T-helper 9 cell (primary cell): ENCODE results near the gene GRB10.
"Not testable (repeated sequence)": the region's sequence is repeated elsewhere in the genome, so short reads cannot be mapped to it uniquely, and the experiment has no call there.

Source experiments
- DNase-seq: peaks from one replicate; pipeline ENCODE4 v3.0.0-alpha.2; 2020

Gene GRB10

DNA sequence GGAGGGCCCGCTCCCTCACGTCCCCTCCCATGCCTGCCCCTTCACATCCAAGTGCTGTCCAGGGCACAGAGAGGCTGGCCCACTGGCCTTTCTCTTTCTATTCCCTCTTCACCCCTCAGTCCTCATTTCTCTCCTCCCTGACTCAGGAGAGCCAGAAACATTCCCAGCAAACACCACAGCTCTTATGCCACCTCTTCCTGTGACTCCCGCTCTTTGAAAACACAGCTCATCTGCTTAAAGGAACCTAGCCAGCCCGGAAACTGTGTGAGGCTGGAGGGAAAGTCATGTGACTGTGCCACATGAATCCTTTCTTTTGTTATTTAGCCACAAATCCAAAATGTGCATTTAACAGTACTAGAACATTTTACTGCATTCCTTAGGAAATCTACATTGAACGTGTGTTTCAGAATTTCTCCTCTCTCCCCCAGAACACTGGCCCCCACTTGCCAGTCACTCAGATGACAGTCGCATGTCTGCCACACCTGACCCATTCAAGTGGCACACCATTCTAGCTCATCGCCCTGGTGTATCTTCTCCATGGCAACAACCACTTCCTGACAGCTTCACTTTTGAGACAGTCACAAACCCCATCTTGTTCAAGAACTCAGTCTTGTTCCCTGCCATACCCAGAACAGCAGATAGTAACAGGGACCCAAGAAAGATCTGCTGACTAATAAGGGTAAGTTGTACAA lies 42.8 kb downstream of the GRB10 start:
- peak; percentile 26 for DNase-seq

DNA sequence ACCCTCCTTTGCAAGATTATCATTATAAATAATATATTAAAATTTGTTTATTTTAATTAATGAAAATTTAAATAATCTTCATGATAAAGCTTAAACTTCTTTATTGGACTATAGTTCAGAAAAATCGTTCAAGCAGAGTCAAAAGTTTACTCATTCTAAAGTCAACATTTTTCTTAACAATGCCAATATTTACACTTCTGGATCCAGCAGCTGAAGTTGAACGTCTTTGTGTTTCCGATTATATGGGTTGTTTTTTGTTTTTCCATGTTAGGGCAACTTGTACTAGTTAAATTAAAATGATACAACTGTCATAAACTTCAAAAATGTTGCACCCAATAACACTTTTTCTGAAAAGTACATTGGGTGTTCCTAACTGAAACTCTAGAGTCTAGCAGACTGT lies 43.8 kb downstream of the GRB10 start:
- no peak for DNase-seq

DNA sequence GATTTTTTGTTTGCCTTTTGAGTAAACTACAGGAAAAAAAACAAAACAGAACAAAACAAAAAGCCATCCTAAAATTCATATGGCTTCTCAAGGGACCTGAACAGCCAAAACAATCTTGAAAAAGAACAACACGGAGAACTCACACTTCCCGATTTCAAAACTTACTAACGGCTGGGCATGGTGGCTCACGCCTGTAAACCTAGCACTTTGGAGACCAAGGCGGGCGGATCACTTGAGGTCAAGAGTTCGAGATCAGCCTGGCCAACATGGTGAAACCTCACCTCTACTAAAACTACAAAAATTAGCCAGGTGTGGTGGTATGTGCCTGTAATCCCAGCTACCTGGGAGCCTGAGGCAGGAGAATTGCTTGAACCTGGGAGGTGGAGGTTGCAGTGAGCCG lies 46.9 kb downstream of the GRB10 start:
- not testable (repeated sequence) for DNase-seq

DNA sequence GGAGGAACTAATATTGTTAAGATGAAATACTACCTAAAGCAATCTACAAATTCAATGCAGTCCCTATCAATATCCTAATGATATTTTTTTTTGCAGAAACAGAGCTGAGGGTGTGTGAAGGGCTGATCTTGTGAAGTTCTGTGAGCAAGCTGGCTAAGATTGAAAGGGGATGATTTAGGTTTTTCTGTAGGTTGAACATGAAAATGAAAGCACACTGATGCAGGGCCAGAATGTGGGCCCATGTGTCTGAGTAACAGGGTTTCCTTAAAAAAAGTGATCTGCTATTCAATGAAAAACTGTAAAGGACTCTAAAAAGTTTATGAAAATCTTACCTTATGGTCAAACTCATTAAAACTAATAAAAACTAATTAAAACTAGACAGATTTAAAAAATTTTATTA lies 47.4 kb downstream of the GRB10 start:
- no peak for DNase-seq

DNA sequence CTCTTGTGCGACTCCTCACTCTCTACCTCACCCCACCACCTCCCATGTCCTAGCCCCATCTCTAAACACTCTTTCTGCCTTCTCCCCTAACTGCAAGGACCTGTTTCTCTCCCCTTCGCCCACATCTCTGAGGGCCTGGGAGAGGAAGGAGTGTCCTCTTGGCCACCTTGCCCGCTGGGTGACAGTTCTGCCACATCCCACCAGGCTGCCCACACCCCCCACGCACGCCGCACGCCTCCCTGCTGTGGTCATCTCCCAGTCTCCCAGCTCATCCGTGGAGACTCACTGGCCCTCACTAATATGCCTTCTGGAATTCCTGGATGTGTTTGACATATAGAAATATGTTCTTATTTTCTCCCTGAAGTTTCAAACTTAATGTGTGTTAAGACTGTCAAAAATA lies 48.5 kb downstream of the GRB10 start:
- no peak for DNase-seq

DNA sequence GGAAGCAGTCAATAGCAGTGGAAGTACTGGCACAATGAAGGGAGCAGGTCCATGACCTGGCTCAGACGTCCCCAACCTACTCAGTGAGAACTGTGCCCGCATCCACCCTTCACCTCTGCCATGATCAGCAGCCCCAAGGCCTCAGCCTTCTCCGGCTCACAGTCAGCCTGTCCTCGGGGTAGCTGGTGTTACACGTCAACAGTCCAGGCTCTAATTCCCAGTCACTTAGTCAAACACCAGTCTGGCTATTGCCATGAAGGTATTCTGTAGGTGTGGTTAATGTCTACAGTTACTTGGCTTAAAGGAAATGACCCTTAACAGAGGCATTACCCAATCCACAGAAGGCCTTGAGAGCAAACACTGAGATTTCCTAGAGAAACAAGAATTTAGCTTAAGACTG lies 49.1 kb downstream of the GRB10 start:
- DNase-seq: no peak

DNA sequence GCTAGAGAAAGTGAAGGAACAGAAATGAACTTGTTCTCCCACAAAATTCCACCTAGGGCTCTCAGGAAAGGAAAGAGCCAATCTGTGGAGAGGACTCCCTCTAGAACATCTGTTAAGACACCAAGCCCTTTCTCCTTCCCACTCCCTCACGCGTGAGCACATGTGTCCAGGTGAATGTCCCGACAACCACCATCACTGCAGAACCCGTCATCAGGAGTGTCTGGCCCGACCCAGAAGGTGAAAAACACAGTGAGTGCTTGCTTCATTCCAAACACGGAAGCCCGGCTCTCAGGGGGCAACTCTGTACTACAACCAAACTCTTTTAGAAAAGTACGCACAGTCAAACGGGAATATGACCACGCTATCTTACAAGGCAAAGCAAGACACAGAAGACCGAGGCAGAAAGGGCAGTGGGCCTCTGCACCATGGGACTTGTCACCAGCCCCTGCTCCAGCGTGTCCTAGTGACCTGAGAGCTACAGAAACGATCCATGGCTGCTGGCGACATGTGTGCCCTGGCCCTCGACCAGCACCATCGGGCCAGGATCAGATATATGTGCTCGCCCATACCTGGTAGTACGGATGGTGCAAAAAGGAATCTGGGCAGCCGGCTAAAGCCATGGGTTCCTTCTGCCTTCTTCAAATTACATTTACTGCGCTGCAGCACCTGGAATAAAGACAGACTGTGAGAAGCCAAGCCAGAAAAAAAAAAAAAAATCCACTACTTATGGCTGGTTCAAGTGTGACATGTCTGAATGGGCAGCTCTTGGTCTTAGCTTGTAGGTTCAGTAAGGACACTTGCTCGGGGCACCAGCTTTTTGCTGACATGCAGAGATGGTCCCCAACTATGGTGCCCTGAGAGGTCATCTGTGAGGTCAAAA lies 50.8 kb downstream of the GRB10 start:
- no peak for DNase-seq

DNA sequence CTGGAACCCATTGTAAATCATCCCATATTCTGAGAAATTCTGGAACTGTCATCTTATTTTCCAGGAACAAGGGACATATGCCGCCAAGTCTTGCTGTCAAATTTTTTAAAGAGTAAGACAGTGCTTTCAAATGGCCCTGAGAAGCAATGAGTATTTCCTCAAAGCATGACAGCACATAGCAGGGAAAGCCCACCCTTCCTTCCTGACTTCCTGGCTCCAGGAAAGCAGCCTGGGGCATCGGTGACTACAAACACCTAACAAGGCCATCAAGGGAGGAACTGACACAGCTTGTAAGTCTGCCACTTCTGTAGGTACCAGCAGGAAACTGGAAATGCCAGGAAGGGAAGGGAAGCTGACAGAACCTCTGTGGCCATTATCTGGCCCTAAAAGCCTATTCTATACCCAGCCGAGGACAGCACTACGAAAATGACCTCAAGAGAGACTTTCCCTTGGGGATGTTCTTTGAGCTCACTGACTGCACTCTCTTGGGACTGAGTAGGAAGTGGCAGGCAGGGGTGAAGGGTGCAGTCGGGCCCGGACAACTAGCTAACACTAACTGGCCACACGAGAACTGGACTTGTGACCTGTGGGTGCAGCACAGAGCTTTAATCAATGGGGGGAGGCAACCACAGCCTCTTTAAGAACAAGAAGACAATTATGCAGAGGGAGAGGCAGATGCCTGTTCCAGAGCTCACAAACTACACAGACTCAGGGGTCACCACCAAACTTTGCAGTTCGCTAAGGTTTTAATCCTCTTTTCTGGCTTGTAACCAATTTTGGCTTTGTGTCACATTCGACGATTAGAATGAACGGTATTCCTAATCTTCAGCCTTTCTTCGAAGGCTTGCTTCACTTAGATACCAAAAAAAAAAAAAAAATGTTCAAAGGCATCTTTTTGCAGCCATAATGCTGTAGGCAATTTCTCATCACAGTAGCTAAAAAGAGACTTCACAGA lies 52.0 kb downstream of the GRB10 start:
- DNase-seq: no peak

DNA sequence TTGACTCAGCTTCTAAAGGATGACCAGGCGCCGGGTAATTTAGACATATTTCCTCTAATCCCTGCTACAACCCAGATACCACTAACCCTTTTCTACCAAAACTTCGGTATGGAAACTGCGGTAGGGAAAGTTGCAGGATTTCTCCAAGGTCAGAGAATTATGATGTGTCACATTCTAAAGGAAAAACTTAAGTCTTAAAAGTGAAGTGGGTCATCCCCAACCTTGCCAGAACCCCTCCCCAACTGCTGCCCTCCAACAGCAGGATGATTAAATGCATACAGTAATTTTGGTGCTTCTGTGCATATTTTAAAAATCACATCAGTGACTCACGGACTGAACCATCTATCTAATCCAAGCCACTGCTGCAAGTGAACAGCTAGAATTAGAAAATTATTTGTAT lies 52.7 kb downstream of the GRB10 start:
- DNase-seq: no peak

DNA sequence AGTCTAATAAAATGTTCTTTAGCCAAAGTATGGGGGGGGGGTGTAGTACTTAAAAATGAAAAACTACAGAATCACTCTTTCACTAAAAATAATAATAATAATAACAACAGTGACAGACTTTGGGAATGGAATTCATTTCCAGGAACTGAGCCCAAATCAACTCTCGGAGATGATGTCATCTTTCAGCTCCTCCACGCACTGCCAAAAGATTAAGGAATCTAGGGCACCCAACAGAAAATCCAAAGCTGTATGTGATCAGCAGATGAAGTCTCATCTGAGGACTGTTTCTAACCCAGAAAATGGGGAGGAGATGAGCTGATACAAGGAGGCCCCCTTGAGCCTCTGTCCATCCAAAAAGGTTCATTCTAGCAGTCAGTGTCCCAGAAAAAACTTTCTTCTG lies 54.5 kb downstream of the GRB10 start:
- DNase-seq: no peak

DNA sequence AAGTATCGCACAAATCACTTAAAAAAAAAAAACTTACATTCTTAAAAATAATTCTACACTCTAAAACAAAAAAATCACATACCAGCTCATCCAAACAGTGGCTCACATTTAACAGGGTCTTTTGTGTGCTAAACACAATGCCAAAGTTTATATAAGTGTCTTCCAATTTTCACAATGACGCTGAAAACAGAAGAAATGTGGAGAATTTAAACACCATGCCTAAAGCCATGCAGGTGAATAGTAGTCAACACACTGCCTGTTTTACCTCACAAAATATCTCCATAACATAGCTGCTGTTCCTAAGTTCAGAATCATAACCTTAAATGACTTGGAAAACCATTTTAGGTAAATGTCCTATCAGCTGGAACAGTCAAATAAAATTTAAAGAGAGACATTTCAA lies 55.0 kb downstream of the GRB10 start:
- DNase-seq: no peak

DNA sequence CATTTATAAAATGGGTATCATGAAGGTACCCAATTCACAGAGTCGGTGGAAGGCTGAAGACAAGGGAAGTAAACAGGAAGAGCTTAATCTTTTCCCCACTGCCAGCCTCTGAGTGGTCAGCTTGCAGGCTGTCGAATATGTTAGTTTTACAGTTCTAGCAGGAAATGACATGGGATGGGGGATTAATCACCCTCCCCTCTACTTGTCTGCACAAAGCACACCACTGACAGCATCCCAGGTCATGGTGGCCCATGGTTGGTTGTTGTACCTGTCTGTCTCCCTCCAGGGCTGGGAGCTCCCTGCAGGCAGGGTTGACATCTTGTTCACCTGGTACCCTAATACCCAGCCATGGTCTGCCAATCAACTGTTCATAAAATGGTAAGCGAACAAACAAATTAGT lies 55.6 kb downstream of the GRB10 start:
- no peak for DNase-seq

DNA sequence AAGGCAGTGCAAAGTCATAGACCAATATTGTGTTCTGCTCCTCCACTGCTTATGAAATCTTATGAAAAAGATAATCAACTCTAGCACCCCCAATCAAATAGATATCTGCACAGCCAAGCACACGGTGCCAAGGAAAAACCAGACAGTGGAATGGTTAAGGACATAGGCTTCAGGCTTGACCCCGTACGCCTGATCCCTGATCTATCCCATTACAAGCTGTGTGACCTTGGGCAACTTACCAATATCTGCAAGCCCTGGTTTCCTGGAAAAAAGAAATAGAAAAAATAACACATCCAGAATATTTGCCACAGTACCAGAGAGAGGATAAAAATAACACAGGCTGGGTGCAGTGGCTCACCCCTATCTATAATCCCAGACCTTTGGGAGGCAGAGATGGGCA lies 56.9 kb downstream of the GRB10 start:
- DNase-seq: no peak

DNA sequence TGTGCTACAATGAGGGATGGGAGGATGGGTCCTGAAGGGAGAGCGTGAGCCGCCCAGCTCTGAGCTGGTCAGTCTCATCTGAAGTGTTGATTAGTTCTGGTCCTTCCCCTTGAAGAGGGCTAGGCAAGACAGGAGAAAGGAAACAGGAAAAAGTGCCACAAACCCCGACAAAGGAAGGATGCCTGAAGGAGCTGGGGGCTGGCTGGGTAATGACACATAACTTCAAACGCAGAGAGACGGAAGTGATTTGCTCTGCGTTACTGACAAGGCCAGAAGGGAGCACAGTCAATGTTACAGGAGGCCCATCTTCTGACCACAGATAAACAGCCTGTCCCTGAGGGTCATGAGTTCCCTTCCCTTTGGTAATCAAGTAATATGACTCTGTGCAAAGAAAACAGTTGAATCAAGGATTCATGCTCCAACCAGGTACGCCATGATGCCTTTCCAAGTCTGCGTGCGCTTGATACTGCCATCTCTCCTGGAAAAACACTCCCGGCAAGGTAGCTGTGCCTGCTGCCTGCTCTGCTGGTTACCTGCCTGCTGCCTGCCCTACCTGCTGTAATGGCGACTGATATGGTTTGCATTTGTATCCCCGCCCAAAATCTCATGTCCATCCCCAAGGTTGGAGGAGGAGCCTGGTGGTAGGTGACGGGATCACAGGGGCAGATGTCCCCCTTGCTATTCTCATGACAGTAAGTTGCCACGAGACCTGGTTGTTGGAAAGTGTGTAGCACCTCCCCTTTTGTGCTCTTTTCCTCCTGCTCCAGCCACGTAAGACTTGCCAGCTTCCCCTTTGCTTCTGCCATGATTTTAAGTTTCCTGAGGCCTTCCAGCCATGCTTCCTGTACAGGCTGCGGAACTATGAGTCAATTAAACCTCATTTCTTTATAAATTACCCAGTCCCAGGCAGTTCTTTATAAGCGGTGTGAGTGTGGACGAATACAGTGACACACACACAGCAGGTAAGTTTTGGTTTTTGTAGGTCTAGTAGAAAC lies 57.9 kb downstream of the GRB10 start:
- DNase-seq: no peak

DNA sequence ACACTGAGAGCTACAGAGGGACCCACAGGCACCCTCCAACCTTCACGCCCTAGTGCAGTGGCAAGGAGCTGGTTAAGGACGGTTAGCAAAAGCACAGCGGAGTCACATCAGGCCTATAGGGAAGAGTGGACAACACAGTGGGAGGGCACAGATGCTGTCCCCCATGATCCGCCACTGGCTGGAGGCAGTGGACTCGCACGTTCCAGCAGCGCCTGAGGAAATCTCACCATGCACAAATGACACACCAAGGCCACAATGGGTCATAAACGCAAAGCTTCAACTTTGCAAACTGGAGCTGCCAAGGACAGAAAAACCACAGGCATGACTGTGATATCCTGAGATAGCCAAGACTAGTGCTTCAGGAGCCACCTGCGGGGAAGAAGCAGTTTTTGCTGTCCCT lies 58.8 kb downstream of the GRB10 start:
- no peak for DNase-seq

DNA sequence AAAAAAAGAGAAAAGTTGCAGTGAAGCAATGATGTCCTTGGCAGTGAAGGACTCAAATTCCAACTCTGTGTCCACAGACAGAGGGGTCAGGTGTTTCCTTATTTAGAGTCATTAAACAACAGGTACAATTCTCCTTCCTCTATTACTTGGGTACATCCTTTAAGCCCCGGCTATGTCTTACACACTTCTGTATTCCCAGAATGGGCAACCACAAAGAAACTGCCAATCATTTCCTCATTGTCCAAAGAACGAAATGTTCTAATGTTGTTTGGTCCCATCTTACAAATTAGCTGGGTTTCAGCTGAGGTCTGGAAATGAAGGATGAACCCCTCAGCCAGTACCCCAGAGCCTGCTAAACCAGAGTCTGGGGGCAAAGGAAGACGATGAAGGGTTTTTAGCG lies 59.5 kb downstream of the GRB10 start:
- DNase-seq: no peak

DNA sequence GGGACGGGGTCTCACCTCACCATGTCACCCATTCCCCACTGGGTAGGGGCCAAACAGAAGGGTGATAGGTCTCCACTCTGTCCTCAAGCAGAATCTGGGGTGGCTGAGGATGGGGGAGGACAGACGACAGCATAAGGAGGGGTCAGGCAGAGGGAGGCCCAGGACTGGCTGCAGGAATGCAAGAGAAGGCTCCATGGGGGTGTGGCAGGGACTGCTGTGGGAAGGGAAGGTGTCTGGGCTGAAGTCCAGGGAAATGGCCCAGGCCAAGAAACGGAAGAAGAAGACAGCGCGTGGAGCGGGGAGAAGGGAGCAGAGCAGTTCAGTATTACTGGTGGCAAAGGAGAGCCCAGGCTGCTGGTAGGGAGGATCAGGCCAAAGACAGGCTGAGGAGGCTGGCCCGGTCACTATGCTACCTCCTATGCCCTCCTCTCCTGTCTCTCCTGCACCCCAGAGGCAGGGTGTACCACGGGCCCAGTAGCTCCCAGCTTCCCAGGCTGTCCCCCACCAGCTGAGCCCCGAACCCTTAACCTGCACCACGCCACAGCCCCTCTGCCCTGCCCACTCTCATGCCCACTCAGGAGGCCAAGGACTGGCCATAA lies 60.9 kb downstream of the GRB10 start:
- no peak for DNase-seq

DNA sequence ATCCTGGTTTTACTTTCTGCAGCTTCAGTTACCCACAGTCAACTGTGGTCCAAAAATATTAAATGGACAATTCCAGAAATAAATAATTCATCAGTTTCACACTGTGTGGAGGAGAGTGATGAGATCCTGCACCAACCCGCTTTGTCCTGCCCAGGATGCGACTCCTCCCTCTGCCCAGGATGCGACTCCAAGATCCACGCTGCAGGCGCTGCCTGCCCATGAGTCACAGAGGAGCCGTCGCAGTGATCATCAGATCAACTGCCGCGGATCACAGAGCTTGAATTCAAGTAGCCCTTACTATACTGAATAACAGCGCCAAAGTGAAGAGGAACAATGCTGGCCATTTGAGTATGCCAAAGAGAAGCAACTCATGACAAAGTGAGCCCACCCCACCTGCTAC lies 61.5 kb downstream of the GRB10 start:
- no peak for DNase-seq

DNA sequence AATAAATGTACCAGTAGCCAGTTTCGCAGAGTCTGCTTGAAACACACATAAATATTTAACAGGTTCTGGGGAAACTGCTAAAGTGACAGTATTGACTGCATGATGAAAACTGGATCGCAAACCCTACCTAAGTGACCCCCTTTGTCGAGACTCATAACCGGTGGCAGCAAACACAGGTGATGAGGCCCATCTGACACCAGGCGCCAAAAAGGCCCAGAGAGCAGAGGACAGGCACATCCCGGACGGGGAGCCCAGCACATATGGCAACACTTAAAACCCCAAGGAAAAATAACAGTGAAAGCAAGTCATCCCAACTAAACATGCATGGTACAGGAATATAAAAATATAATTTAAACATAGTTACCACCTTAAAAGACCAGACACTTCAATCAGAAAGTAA lies 62.4 kb downstream of the GRB10 start:
- DNase-seq: no peak

DNA sequence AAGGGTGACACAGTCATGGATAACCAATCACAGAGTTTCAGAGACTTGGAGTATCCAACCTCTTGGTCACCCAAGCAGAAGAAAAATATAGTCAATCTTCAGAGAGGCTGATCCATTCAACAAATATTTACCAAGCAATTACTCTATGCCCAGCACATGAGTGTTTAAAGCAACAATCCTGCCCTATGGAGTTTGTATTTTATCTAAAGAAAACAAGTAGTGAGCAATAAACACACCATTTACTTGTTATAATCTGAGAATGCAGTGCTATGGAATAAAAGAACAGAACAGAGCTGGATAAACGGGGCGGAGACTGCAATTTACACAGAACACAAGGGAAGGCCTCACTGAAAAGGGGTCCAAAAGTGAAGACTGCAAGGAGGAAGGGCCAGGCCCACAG lies 63.8 kb downstream of the GRB10 start:
- DNase-seq: no peak

DNA sequence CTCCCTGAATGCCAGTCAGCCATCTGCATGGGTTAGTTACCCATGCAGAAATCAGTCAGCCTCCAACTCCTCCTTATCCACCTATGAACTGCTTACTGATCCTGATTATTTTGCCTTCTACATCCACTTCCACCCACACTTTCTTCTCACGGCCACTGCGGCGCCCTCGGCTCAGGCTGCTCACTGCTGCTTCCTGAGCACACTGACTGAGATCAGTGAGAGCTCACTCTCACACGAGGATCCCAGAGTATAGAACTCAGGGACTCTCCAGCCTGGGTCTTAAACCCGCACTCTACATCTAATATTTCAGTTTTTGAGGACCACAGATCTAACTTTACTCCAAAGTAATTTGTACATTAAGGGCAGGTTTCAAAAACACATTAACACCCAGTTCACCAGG lies 64.4 kb downstream of the GRB10 start:
- DNase-seq: no peak

DNA sequence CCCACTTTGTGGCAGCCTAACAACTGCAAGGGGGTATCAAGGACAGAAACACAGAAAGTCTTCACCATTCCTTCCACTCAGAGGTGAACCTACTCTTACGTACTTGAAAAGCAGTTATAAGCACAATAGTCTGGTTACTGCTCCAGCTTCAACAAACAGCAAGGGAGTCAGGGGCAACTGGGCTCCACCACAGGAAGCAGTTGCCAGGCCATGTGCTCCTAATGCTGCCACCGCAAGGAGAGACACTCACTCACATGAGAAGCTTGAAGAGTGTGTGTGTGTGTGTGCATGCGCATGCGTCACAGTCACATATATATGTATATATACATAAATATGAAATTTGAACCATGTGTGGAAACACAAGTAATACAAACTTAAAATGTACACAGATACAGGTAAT lies 65.5 kb downstream of the GRB10 start:
- no peak for DNase-seq
